Measurements from ENCODE around the gene JSRP1.

The JSRP1 gene

GRCh38 chr19:2231621-2232221 lies 24.5 kb downstream of the JSRP1 start:
- FAIRE-seq: no peak

GRCh38 chr19:2230807-2231533 lies 25.2 kb downstream of the JSRP1 start:
- no peak for FAIRE-seq

GRCh38 chr19:2230033-2230531 lies 26.1 kb downstream of the JSRP1 start:
- FAIRE-seq: no peak

GRCh38 chr19:2229103-2230032 lies 26.8 kb downstream of the JSRP1 start:
- no peak for FAIRE-seq

GRCh38 chr19:2228157-2229030 lies 27.8 kb downstream of the JSRP1 start:
- no peak for FAIRE-seq

- FAIRE-seq: no peak
Observed at GRCh38 chr19:2227415-2228156, 28.6 kb downstream of the JSRP1 start.

- no peak for FAIRE-seq
Observed at GRCh38 chr19:2226840-2227360, 29.3 kb downstream of the JSRP1 start.

GRCh38 chr19:2226051-2226839 lies 30.0 kb downstream of the JSRP1 start:
- FAIRE-seq: no peak

- FAIRE-seq: no peak
Observed at GRCh38 chr19:2225415-2226050, 30.7 kb downstream of the JSRP1 start.

GRCh38 chr19:2224754-2225349 lies 31.4 kb downstream of the JSRP1 start:
- no peak for FAIRE-seq

GRCh38 chr19:2223959-2224358 lies 32.3 kb downstream of the JSRP1 start:
- no peak for FAIRE-seq

- no peak for FAIRE-seq
Observed at GRCh38 chr19:2223391-2223790, 32.8 kb downstream of the JSRP1 start.

- FAIRE-seq: no peak
Observed at GRCh38 chr19:2221918-2222317, 34.3 kb downstream of the JSRP1 start.

GRCh38 chr19:2221250-2221831 lies 34.9 kb downstream of the JSRP1 start:
- FAIRE-seq: no peak

- FAIRE-seq: no peak
Observed at GRCh38 chr19:2219726-2220125, 36.5 kb downstream of the JSRP1 start.

GRCh38 chr19:2217591-2217990 lies 38.6 kb downstream of the JSRP1 start:
- no peak for FAIRE-seq

GRCh38 chr19:2216361-2217225 lies 39.6 kb downstream of the JSRP1 start:
- no peak for FAIRE-seq

- FAIRE-seq: no peak
Observed at GRCh38 chr19:2215281-2215751, 40.9 kb downstream of the JSRP1 start.
